HepG2 (cell line): Measurements from ENCODE around the gene MPV17L. TPM values are rescaled to one million over a fixed set of nuclear protein-coding genes. Genes with fewer than 3 reads are reported as not detected.
"Not testable (repeated sequence)": the region's sequence is repeated elsewhere in the genome, so short reads cannot be mapped to it uniquely, and the experiment has no call there.

Experiments
- ATAC-seq: fragments of 200-7000 bp; cut with Tn5 transposase; 3 replicates; pipeline ENCODE4 v1.9.1; 2020; ENCODE audit warnings: mild to moderate bottlenecking, moderate library complexity
- BruUV-seq: library from RNA; stranded (reverse); fragments of 400-500 nt; replicated peaks from 2 replicates; lab custom pipeline; 2021; lab: Mats Ljungman, UMichigan
- CTCF ChIA-PET: fragments of 300-600 bp; formaldehyde crosslinking; extraction: SDS; loops from one replicate; lab custom pipeline; 2021; ENCODE audit warnings: low total read pairs, inconsistent platforms, low intra/inter-chr PET ratio; lab: Yijun Ruan, JAX
- POLR2A ChIA-PET: fragments of 350-600 bp; sonication (Branson Sonifier 250); formaldehyde crosslinking; loops from one replicate; lab custom pipeline; 2020; ENCODE audit warnings: antibody characterized with exemption, inconsistent platforms; lab: Yijun Ruan, JAX
- DNase-seq: peaks from one replicate; pipeline ENCODE4 v3.0.0-alpha.2; 2015; ENCODE audit warnings: low spot score
- FAIRE-seq: peaks from 3 replicates; lab custom pipeline; 2011; peaks lifted over from hg19 to GRCh38; lab: Jason Lieb, UNC
- H2AFZ ChIP-seq: one replicate; pipeline ENCODE4 v1.6.1; 2011; ENCODE audit warnings: low read length, inconsistent platforms
- H3K27ac ChIP-seq: fragments of 300-600 bp; 3 replicates; pipeline ENCODE4 v1.8.0; 2011; ENCODE audit warnings: mixed run types, mild to moderate bottlenecking, mixed read lengths, low read length, inconsistent platforms; ENCODE audit not compliant: insufficient read depth; ENCODE audit errors: extremely low read length
- H3K27me3 ChIP-seq, 2 experiments: fragments of 200-600 bp in 1 of 2; 2 replicates in 1 of 2; 3 replicates in 1 of 2; pipeline versions ENCODE4 v1.6.0 to v1.8.0; 2011; ENCODE audit warnings: low read length in 2 of 2, mild to moderate bottlenecking in 2 of 2, moderate library complexity in 2 of 2, inconsistent platforms in 1 of 2; ENCODE audit not compliant: insufficient read depth in 2 of 2, control insufficient read depth in 1 of 2
- H3K36me3 ChIP-seq, 2 experiments: fragments of 200-600 bp in 1 of 2; replicated peaks in 1 of 2; 2 replicates in 1 of 2; 3 replicates in 1 of 2; pipeline versions ENCODE4 v1.5.1 to v1.8.0; 2011; ENCODE audit warnings: low read length in 2 of 2, inconsistent platforms in 1 of 2; ENCODE audit not compliant: insufficient read depth in 2 of 2, control insufficient read depth in 1 of 2
- H3K4me1 ChIP-seq: 2 replicates; pipeline ENCODE4 v1.5.1; 2012; ENCODE audit warnings: low read length, inconsistent platforms; ENCODE audit not compliant: insufficient read depth
- H3K4me2 ChIP-seq: 2 replicates; pipeline ENCODE4 v1.6.0; 2011; ENCODE audit warnings: low read depth, low read length, inconsistent platforms
- H3K4me3 ChIP-seq, 3 experiments: fragments of 200-600 bp in 1 of 3; sonication (generic), shearing (Covaris generic) in 1 of 3; replicated peaks in 1 of 3; 2 replicates each; pipeline ENCODE4 v1.5.1; 2011 to 2016; ENCODE audit warnings: low read length in 3 of 3, inconsistent platforms in 2 of 3, low read depth in 2 of 3, mild to moderate bottlenecking in 2 of 3, control low read depth in 1 of 3, mixed read lengths in 1 of 3; ENCODE audit not compliant: insufficient read depth in 1 of 3
- H3K79me2 ChIP-seq: one replicate; pipeline ENCODE4 v1.6.1; 2011; ENCODE audit warnings: low read length, inconsistent platforms; ENCODE audit not compliant: insufficient read depth
- H3K9ac ChIP-seq: 2 replicates; pipeline ENCODE4 v1.6.0; 2011; ENCODE audit warnings: mild to moderate bottlenecking, low read depth, low read length, inconsistent platforms; ENCODE audit not compliant: insufficient read depth
- H3K9me3 ChIP-seq: 2 replicates; pipeline ENCODE4 v1.5.1; 2012; ENCODE audit warnings: mild to moderate bottlenecking, low read length
- H4K20me1 ChIP-seq: 2 replicates; pipeline ENCODE4 v1.6.0; 2011; ENCODE audit warnings: inconsistent platforms, mild to moderate bottlenecking, low read length, moderate library complexity; ENCODE audit not compliant: insufficient read depth
- ZNF431 ChIP-seq: sonication (generic); formaldehyde crosslinking; IDR thresholded peaks from 2 replicates; pipeline ENCODE4 v1.9.0; 2022; ENCODE audit warnings: missing genetic modification reagents, low read depth, mild to moderate bottlenecking, borderline replicate concordance
- WGBS: methylation state at CpG from one replicate; pipeline ENCODE4 v1.1.6; 2017; ENCODE audit warnings: low lambda C conversion rate; 5-methylcytosine and 5-hydroxymethylcytosine counted together
- in situ Hi-C: cut with HindIII; loops from 2 replicates; pipeline ENCODE4 v1.10.0; 2017; ENCODE audit warnings: low pct_unique_long_range_greater_than_20kb; ENCODE audit not compliant: extremely low pct_ligation_motif_present
- intact Hi-C: fragments of 100-400 bp; cut with micrococcal nuclease; formaldehyde crosslinking; loops from one replicate; pipeline ENCODE4 v1.10.0; 2022; ENCODE audit not compliant: unreplicated experiment
- polyA plus RNA-seq, 8 experiments: library from polyadenylated mRNA; depleted of rRNA in 3 of 8; stranded (reverse) in 7 of 8; unstranded in 1 of 8; fragments of >200 nt; fragmentation: Illumina TruSeq in 4 of 8; extraction: Trizol in 4 of 8; gene quantifications; 2 replicates each; pipeline versions ENCODE4 v1.2.1 to v1.2.3, GENCODE V29; 2011 to 2016; ENCODE audit warnings: low read depth in 4 of 8, missing spikeins in 1 of 8, mixed read lengths in 1 of 8; ENCODE audit not compliant: insufficient read depth in 1 of 8
- total RNA-seq, 5 experiments: library from RNA; depleted of rRNA; stranded (reverse); fragments of >200 nt; fragmentation: Illumina TruSeq; extraction: Trizol; gene quantifications; 2 replicates each; pipeline ENCODE4 v1.2.3, GENCODE V29; 2016; ENCODE audit warnings: low read depth in 1 of 5

The MPV17L gene
- total and polyA plus RNA-seq, 2 of the 13 experiments (the other 11 are each of a cell fraction or from before 2014, with no cell fraction given): 34.7 to 63.8 TPM

GRCh38 chr16:15378194-15378593, 17.4 kb upstream of the MPV17L start, which contains the start of gene NPIPA5:
NPIPA5 (minus strand) TSS chr16:15378294; CDS start chr16:15378294, 0 bp downstream.
- 79% methylated on average over 3 of the region's 4 CpGs for WGBS
- H3K36me3 ChIP-seq, ATAC-seq, H2AFZ ChIP-seq, H3K9me3 ChIP-seq, H3K79me2 ChIP-seq, DNase-seq, BruUV-seq, H4K20me1 ChIP-seq, H3K4me1 ChIP-seq, CTCF ChIA-PET, intact Hi-C loops, H3K4me3 ChIP-seq, H3K4me2 ChIP-seq, H3K9ac ChIP-seq, in situ Hi-C loops, H3K27ac ChIP-seq, FAIRE-seq, H3K27me3 ChIP-seq, POLR2A ChIA-PET: not testable (repeated sequence)

DNA sequence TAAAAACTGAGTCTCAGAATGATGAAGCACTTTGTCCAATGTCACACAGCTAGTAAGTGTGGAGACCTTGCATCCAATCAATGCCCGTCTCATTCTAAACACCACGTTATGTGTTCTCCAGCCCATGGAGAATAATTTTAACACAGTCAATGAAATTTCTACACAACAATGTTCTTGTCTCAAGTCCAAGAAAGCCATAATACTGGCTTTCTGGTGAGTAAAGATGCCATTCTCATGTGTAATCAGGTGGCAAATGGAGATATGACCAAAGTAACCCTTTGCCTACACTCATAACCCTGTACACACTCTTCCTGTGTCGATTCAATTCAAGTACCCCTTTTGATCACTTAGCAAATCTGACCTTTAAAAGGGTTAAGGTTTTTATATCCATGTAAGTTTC, 12.7 kb upstream of the MPV17L start:
- intact Hi-C loops, BruUV-seq, H3K79me2 ChIP-seq, ATAC-seq, H3K4me3 ChIP-seq, FAIRE-seq, H3K9me3 ChIP-seq, H3K9ac ChIP-seq, H3K27ac ChIP-seq, H4K20me1 ChIP-seq, H3K4me1 ChIP-seq, H3K27me3 ChIP-seq, in situ Hi-C loops, CTCF ChIA-PET, POLR2A ChIA-PET, DNase-seq, H2AFZ ChIP-seq, H3K36me3 ChIP-seq, H3K4me2 ChIP-seq: not testable (repeated sequence)
- WGBS: 15% methylated on average over 3 of the region's 3 CpGs

GRCh38 chr16:15388060-15388459, 7.5 kb upstream of the MPV17L start:
- ATAC-seq, H4K20me1 ChIP-seq, H3K79me2 ChIP-seq, in situ Hi-C loops, H3K9ac ChIP-seq, H3K36me3 ChIP-seq, DNase-seq, H3K4me1 ChIP-seq, H3K4me3 ChIP-seq, H3K9me3 ChIP-seq, H2AFZ ChIP-seq, POLR2A ChIA-PET, H3K27ac ChIP-seq, FAIRE-seq, intact Hi-C loops, H3K4me2 ChIP-seq, H3K27me3 ChIP-seq, BruUV-seq: not testable (repeated sequence)
- WGBS: 42% methylated on average over 6 of the region's 6 CpGs
- TF ChIP-seq ZNF431 (CRISPR knock-in tag): peak; percentile 99
- TF ChIP-seq, all 625 proteins: peak for 1; not testable (repeated sequence) for 624
- CTCF ChIA-PET: not testable (repeated sequence)

- POLR2A ChIA-PET, H3K4me1 ChIP-seq, CTCF ChIA-PET, BruUV-seq, H3K4me3 ChIP-seq, H3K4me2 ChIP-seq, H3K79me2 ChIP-seq, H3K36me3 ChIP-seq, H3K27me3 ChIP-seq, FAIRE-seq, DNase-seq, ATAC-seq, H2AFZ ChIP-seq, H3K27ac ChIP-seq, H4K20me1 ChIP-seq, H3K9ac ChIP-seq, intact Hi-C loops, in situ Hi-C loops, H3K9me3 ChIP-seq: not testable (repeated sequence)
- 45% methylated on average over 5 of the region's 5 CpGs for WGBS
Measured at GRCh38 chr16:15389916-15390315, 5.6 kb upstream of the MPV17L start.
